Endodermal cell (in vitro differentiated cells): ENCODE data around the gene GRM4. TPM values are rescaled to one million over a fixed set of nuclear protein-coding genes. Genes with fewer than 3 reads are reported as not detected.

Experiments
- DNase-seq: peaks from one replicate; pipeline ENCODE4 v3.0.0-alpha.2; 2017
- H3K27ac ChIP-seq: 2 replicates; pipeline ENCODE4 v1.5.1; 2013; ENCODE audit warnings: mild to moderate bottlenecking, low read depth, low read length, moderate library complexity
- H3K27me3 ChIP-seq: 2 replicates; pipeline ENCODE4 v1.6.1; 2013; ENCODE audit warnings: mild to moderate bottlenecking, low read length, moderate library complexity; ENCODE audit not compliant: insufficient read depth, control insufficient read depth, poor library complexity, severe bottlenecking
- H3K36me3 ChIP-seq: 2 replicates; pipeline ENCODE4 v1.7.0; 2013; ENCODE audit warnings: mild to moderate bottlenecking, low read length, moderate library complexity; ENCODE audit not compliant: control insufficient read depth, insufficient read depth
- H3K4me1 ChIP-seq: one replicate; pipeline ENCODE4 v1.7.0; 2013; ENCODE audit warnings: low read length; ENCODE audit not compliant: control insufficient read depth, insufficient read depth
- H3K4me3 ChIP-seq: 2 replicates; pipeline ENCODE4 v1.5.1; 2013; ENCODE audit warnings: mild to moderate bottlenecking, low read length, moderate library complexity
- H3K9ac ChIP-seq: 2 replicates; pipeline ENCODE4 v1.6.1; 2013; ENCODE audit warnings: mild to moderate bottlenecking, low read length, moderate library complexity; ENCODE audit not compliant: poor library complexity, severe bottlenecking; ENCODE audit errors: extremely low read depth
- H3K9me3 ChIP-seq: 2 replicates; pipeline ENCODE4 v1.6.1; 2013; ENCODE audit warnings: mild to moderate bottlenecking, low read length, moderate library complexity; ENCODE audit not compliant: control insufficient read depth
- H3K27ac Mint-ChIP-seq: 2 replicates; pipeline ENCODE4 v1.8.0; 2020; ENCODE audit warnings: mixed read lengths
- H3K27me3 Mint-ChIP-seq: 2 replicates; pipeline ENCODE4 v1.8.0; 2021; ENCODE audit warnings: mild to moderate bottlenecking, mixed read lengths; ENCODE audit not compliant: insufficient read depth
- H3K36me3 Mint-ChIP-seq: 2 replicates; pipeline ENCODE4 v1.8.0; 2020; ENCODE audit warnings: low read depth, mixed read lengths
- H3K4me1 Mint-ChIP-seq: 2 replicates; pipeline ENCODE4 v1.8.0; 2020; ENCODE audit warnings: mixed read lengths
- H3K4me3 Mint-ChIP-seq: 2 replicates; pipeline ENCODE4 v1.8.0; 2020; ENCODE audit warnings: mild to moderate bottlenecking, moderate library complexity, mixed read lengths
- H3K9me3 Mint-ChIP-seq: 2 replicates; pipeline ENCODE4 v1.8.0; 2020; ENCODE audit warnings: mild to moderate bottlenecking, mixed read lengths
- CTCF ChIP-seq: fragments of 200-600 bp; sonication (generic); conservative IDR thresholded peaks from 2 replicates; pipeline ENCODE4 v1.5.0; 2021; ENCODE audit warnings: antibody characterized with exemption, mild to moderate bottlenecking
- WGBS, 2 experiments: methylation state at CpG; one replicate each; pipeline versions ENCODE4 v1.1.5 to v1.1.7; 2013; ENCODE audit warnings: missing lambda C conversion rate in 2 of 2, mixed read lengths in 1 of 2; ENCODE audit not compliant: insufficient coverage in 1 of 2, insufficient read length in 1 of 2; 5-methylcytosine and 5-hydroxymethylcytosine counted together
- total RNA-seq, 2 donors: library from RNA; stranded (reverse); fragmentation: NEBNext Ultra II Directional in 1 of 2; extraction: Animal tissue kit (Norgen Biotek cat#: 25700) in 1 of 2; gene quantifications; 2 replicates in 1 of 2; 3 replicates in 1 of 2; pipeline ENCODE4 v1.2.1, GENCODE V29; 2021

GRM4 gene
- total RNA-seq, 2 donors from 2014 or later = 3.1 to 9.1 TPM

GRCh38 chr6:34177181-34177591 lies 31.3 kb upstream of the GRM4 start:
- no peaks in the 10 kb centered on the region for H3K27me3 ChIP-seq
- 91% methylated on average over 4 of the region's 5 CpGs; no CpG with 5 or more reads in 1 of the 2 experiments for WGBS, 2 experiments
- no peak overlapping the region for H3K4me3 ChIP-seq
- H3K27ac Mint-ChIP-seq = no peak overlapping the region
- no peaks in the 10 kb centered on the region for H3K4me1 ChIP-seq
- no peak for DNase-seq
- no peak overlapping the region for H3K4me3 Mint-ChIP-seq
- no peak overlapping the region for H3K27ac ChIP-seq
- H3K9me3 Mint-ChIP-seq = peaks cover 3% of the 10 kb centered on the region
- H3K4me1 Mint-ChIP-seq = no peaks in the 10 kb centered on the region
- no peaks in the 10 kb centered on the region for H3K27me3 Mint-ChIP-seq
- H3K36me3 Mint-ChIP-seq = no peaks in the 10 kb centered on the region
- H3K9ac ChIP-seq = no peak overlapping the region
- no peak for TF ChIP-seq CTCF
- no peaks in the 10 kb centered on the region for H3K36me3 ChIP-seq
- H3K9me3 ChIP-seq = no peaks in the 10 kb centered on the region

GRCh38 chr6:34176261-34177031 lies 30.6 kb upstream of the GRM4 start:
- Mint-ChIP-seq H3K36me3 (no peaks in the 10 kb centered on the region), H3K27me3 (no peaks in the 10 kb centered on the region), H3K9me3 (peaks cover 3% of the 10 kb centered on the region), H3K4me3 (no peak overlapping the region), H3K27ac (no peak overlapping the region), H3K4me1 (no peaks in the 10 kb centered on the region)
- DNase-seq = no peak
- Histone ChIP-seq H3K27me3 (no peaks in the 10 kb centered on the region), H3K36me3 (no peaks in the 10 kb centered on the region), H3K4me3 (no peak overlapping the region), H3K4me1 (no peaks in the 10 kb centered on the region), H3K9me3 (no peaks in the 10 kb centered on the region), H3K9ac (no peak overlapping the region), H3K27ac (no peak overlapping the region)
- TF ChIP-seq CTCF = no peak
- 86 to 95% methylated on average over 6 to 9 of the region's 9 CpGs for WGBS, 2 experiments

GRCh38 chr6:34174846-34175399 lies 29.0 kb upstream of the GRM4 start:
- 86 to 92% methylated on average over 3 of the region's 3 CpGs for WGBS, 2 experiments
- H3K4me1 ChIP-seq = no peaks in the 10 kb centered on the region
- H3K27me3 ChIP-seq = no peaks in the 10 kb centered on the region
- no peak overlapping the region for H3K4me3 ChIP-seq
- peaks cover 3% of the 10 kb centered on the region for H3K9me3 Mint-ChIP-seq
- no peaks in the 10 kb centered on the region for H3K36me3 Mint-ChIP-seq
- no peaks in the 10 kb centered on the region for H3K36me3 ChIP-seq
- TF ChIP-seq CTCF = no peak
- H3K4me3 Mint-ChIP-seq = no peak overlapping the region
- H3K9me3 ChIP-seq = no peaks in the 10 kb centered on the region
- H3K4me1 Mint-ChIP-seq = no peaks in the 10 kb centered on the region
- H3K27ac ChIP-seq = no peak overlapping the region
- no peak for DNase-seq
- no peak overlapping the region for H3K27ac Mint-ChIP-seq
- no peaks in the 10 kb centered on the region for H3K27me3 Mint-ChIP-seq
- H3K9ac ChIP-seq = no peak overlapping the region
